ENCODE data around the gene PCMTD2.

- TF ChIP-seq, protein P1, sequence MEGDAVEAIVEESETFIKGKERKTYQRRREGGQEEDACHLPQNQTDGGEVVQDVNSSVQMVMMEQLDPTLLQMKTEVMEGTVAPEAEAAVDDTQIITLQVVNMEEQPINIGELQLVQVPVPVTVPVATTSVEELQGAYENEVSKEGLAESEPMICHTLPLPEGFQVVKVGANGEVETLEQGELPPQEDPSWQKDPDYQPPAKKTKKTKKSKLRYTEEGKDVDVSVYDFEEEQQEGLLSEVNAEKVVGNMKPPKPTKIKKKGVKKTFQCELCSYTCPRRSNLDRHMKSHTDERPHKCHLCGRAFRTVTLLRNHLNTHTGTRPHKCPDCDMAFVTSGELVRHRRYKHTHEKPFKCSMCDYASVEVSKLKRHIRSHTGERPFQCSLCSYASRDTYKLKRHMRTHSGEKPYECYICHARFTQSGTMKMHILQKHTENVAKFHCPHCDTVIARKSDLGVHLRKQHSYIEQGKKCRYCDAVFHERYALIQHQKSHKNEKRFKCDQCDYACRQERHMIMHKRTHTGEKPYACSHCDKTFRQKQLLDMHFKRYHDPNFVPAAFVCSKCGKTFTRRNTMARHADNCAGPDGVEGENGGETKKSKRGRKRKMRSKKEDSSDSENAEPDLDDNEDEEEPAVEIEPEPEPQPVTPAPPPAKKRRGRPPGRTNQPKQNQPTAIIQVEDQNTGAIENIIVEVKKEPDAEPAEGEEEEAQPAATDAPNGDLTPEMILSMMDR (IDR thresholded peaks at IDR 0.05): no peak
- no peak for TF ChIP-seq POLR2A (IDR thresholded peaks at IDR 0.05)
Observed at GRCh38 chr20:64271636-64272035, 16.1 kb downstream of the PCMTD2 start.
